K562 (cell line): ENCODE results near the gene SENP3. TPM values are rescaled to one million over a fixed set of nuclear protein-coding genes. Genes with fewer than 3 reads are reported as not detected.

Experiments used
- CREM ChIP-seq: IDR thresholded peaks from 2 replicates; pipeline ENCODE4 v1.6.1; 2014; ENCODE audit warnings: antibody characterized with exemption, low read depth
- CTCF ChIP-seq, 3 experiments: IDR thresholded peaks in 2 of 3; conservative IDR thresholded peaks in 1 of 3; 2 replicates each; pipeline ENCODE4 v1.5.1; 2011 to 2012; ENCODE audit warnings: low read length in 3 of 3, mild to moderate bottlenecking in 3 of 3, control low read depth in 2 of 3, improper control_type of control experiment in 1 of 3, inconsistent platforms in 1 of 3, low read depth in 1 of 3, mixed read lengths in 1 of 3, moderate library complexity in 1 of 3; ENCODE audit not compliant: insufficient read depth in 2 of 3
- CTCFL ChIP-seq: IDR thresholded peaks from 2 replicates; pipeline ENCODE4 v1.6.1; 2011; ENCODE audit warnings: borderline replicate concordance, low read depth, mild to moderate bottlenecking, moderate library complexity, low read length; ENCODE audit not compliant: insufficient read depth, poor library complexity, severe bottlenecking
- CXXC5 ChIP-seq: fragments of 250-450 bp; sonication (Bioruptor Pico); IDR thresholded peaks from 2 replicates; pipeline ENCODE4 v1.8.0; 2022; ENCODE audit warnings: inconsistent platforms, mild to moderate bottlenecking, moderate library complexity
- E2F6 ChIP-seq, 2 experiments: IDR thresholded peaks; 2 replicates each; pipeline ENCODE4 v1.6.1; 2011; ENCODE audit warnings: borderline replicate concordance in 1 of 2, control low read depth in 1 of 2, low read depth in 1 of 2, low read length in 1 of 2, mild to moderate bottlenecking in 1 of 2, mixed read lengths in 1 of 2, moderate library complexity in 1 of 2; ENCODE audit not compliant: insufficient read depth in 1 of 2, insufficient read length in 1 of 2, poor library complexity in 1 of 2, severe bottlenecking in 1 of 2; ENCODE audit errors: extremely low read depth in 1 of 2
- EP300 ChIP-seq: IDR thresholded peaks from 2 replicates; pipeline ENCODE4 v1.6.1; 2012; ENCODE audit warnings: low read length, improper control_type of control experiment
- ESRRA ChIP-seq: fragments of 450-650 bp; IDR thresholded peaks from 2 replicates; pipeline ENCODE4 v1.6.1; 2014; ENCODE audit warnings: low read depth, mild to moderate bottlenecking, moderate library complexity, borderline replicate concordance
- GATAD2B ChIP-seq: fragments of 450-650 bp; IDR thresholded peaks from 2 replicates; pipeline ENCODE4 v1.6.1; 2017; ENCODE audit warnings: mild to moderate bottlenecking, borderline replicate concordance
- NEUROD1 ChIP-seq: fragments of 150-350 bp; IDR thresholded peaks from 2 replicates; pipeline ENCODE4 v1.6.1; 2014; ENCODE audit warnings: borderline replicate concordance, low read length, low read depth; ENCODE audit not compliant: partially characterized antibody
- RAD21 ChIP-seq, 2 experiments: fragments of 250-450 bp in 1 of 2; fragments of 450-650 bp in 1 of 2; sonication (Bioruptor Pico) in 1 of 2; formaldehyde crosslinking in 1 of 2; IDR thresholded peaks in 1 of 2; conservative IDR thresholded peaks in 1 of 2; 2 replicates each; pipeline versions ENCODE4 v1.4.0 to v1.8.0; 2020 to 2022; ENCODE audit warnings: mild to moderate bottlenecking in 2 of 2, moderate library complexity in 1 of 2
- SMC3 ChIP-seq: conservative IDR thresholded peaks from 2 replicates; pipeline ENCODE4 v1.6.1; 2011; ENCODE audit warnings: low read depth, low read length, improper control_type of control experiment; ENCODE audit not compliant: insufficient read depth
- ZFP30 ChIP-seq: fragments of 250-450 bp; sonication (Bioruptor Pico); IDR thresholded peaks from 2 replicates; pipeline ENCODE4 v1.8.0; 2022; ENCODE audit warnings: moderate library complexity, mild to moderate bottlenecking, inconsistent platforms, borderline replicate concordance
- ZNF175 ChIP-seq: fragments of 200-800 bp; sonication (Bioruptor generic); IDR thresholded peaks from 2 replicates; pipeline ENCODE4 v1.6.1; 2016; ENCODE audit warnings: low read depth, mild to moderate bottlenecking, missing genetic modification characterization, missing compliant biosample characterization
- ZNF253 ChIP-seq: fragments of 250-450 bp; sonication (Bioruptor Pico); conservative IDR thresholded peaks from 2 replicates; pipeline ENCODE4 v1.6.1; 2021; ENCODE audit warnings: mild to moderate bottlenecking
- ZNF384 ChIP-seq: IDR thresholded peaks from 2 replicates; pipeline ENCODE4 v1.6.1; 2012; ENCODE audit warnings: low read depth, low read length, improper control_type of control experiment
- ZNF592 ChIP-seq: fragments of 450-650 bp; IDR thresholded peaks from 2 replicates; pipeline ENCODE4 v1.6.1; 2017; ENCODE audit warnings: antibody characterized with exemption, mild to moderate bottlenecking
- polyA plus RNA-seq, 8 experiments: library from polyadenylated mRNA; depleted of rRNA in 4 of 8; stranded (reverse) in 5 of 8; unstranded in 3 of 8; fragments of >200 nt; fragmentation: Nextera tagmentation in 2 of 8; fragmentation: Illumina TruSeq in 1 of 8; extraction: Ambion mirVana in 2 of 8; extraction: Trizol in 1 of 8; gene quantifications; 2 replicates each; pipeline versions ENCODE4 v1.2.1 to v1.2.3, GENCODE V29; 2011 to 2014; ENCODE audit warnings: inconsistent platforms in 1 of 8, missing spikeins in 1 of 8
- total RNA-seq, 7 experiments: library from RNA; depleted of rRNA in 6 of 7; stranded (reverse); fragments of >200 nt in 6 of 7; fragmentation: Illumina TruSeq in 2 of 7; extraction: Trizol in 2 of 7; gene quantifications; 2 replicates each; pipeline versions ENCODE4 v1.2.1 to v1.2.3, GENCODE V29; 2011 to 2021; ENCODE audit warnings: low replicate concordance in 1 of 7

SENP3 gene
- total and polyA plus RNA-seq, 9 of the 15 experiments (the other 6 are each of a cell fraction or from before 2014, with no cell fraction given): 0.63 to 102 (median 78.8) TPM

DNA sequence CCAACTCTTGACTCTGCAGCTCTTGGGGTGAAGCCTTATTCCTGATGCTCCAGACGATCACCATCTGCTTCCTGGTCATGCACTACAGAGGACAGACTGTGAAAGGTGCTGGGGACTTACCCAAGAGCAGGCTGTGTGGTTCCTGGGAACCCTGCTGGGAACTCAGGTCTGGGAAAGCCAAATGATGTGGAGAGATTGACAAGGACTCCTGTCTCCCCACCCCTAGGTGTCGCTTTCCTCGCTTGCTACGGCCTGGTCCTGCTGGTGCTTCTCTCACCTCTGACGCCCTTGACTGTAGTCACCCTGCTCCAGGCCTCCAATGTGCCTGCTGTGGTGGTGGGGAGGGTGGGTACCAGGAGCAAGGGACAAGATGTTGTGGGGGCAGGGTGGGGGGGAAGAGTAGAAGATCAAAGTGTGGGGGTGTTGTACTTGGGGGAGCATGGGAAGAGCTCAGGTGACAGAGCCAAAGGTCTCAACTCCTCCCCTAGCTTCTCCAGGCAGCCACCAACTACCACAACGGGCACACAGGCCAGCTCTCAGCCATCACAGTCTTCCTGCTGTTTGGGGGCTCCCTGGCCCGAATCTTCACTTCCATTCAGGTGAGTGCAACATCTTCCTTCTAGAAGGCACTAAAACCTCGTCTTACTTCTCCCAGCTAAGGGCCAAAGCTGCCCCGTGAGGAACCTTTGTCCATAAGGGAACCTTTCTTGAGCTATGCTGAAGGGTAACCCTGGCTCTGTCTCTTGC is 25.1 kb downstream of the SENP3 start (continued):
- peak; percentile 80 for TF ChIP-seq ZNF592
- TF ChIP-seq CREM: peak; percentile 52
- TF ChIP-seq CXXC5 (CRISPR knock-in tag): peak; percentile 11; the same call in 1 of the 2 replicates
- peak; percentile 8 to 52; a peak in 2 of 4 replicates for TF ChIP-seq RAD21 (CRISPR knock-in tag; conservative IDR thresholded peaks at IDR 0.05 in 1 of 2, IDR thresholded peaks at IDR 0.05 in 1 of 2)
- TF ChIP-seq GATAD2B: no peak
- TF ChIP-seq ZNF384: no peak
- TF ChIP-seq ESRRA: peak; percentile 84
- peak; percentile 66 to 72 (median 68) for TF ChIP-seq CTCF (IDR thresholded peaks at IDR 0.05 in 2 of 3, conservative IDR thresholded peaks at IDR 0.05 in 1 of 3; ENCODE audit: insufficient read depth in 2 of 3, low read depth in 1 of 3, low read length in 3 of 3)
- TF ChIP-seq NEUROD1: no peak
- peak; percentile 27; the same call in 1 of the 2 replicates for TF ChIP-seq SMC3
- TF ChIP-seq ZNF253 (CRISPR knock-in tag): no peak
- no peak for TF ChIP-seq ZNF175 (CRISPR knock-in tag)
- peak; percentile 91 for TF ChIP-seq CTCFL
- TF ChIP-seq EP300: 0 out of 2 replicates have a peak, but pooled peaks have one; percentile 11
- peak in 1 of 2 experiments; percentile 39 for TF ChIP-seq E2F6 (IDR thresholded peaks at IDR 0.05; ENCODE audit: borderline replicate concordance in 1 of 2, extremely low read depth in 1 of 2, insufficient read depth in 1 of 2, insufficient read length in 1 of 2, low read depth in 1 of 2, low read length in 1 of 2, poor library complexity in 1 of 2, severe bottlenecking in 1 of 2)
- no peak for TF ChIP-seq ZFP30 (CRISPR knock-in tag)
